ENCODE data around the gene PREB.
A peak's percentile ranks its signal among the peaks of the same experiment; 100 is the strongest.

PREB gene

DNA sequence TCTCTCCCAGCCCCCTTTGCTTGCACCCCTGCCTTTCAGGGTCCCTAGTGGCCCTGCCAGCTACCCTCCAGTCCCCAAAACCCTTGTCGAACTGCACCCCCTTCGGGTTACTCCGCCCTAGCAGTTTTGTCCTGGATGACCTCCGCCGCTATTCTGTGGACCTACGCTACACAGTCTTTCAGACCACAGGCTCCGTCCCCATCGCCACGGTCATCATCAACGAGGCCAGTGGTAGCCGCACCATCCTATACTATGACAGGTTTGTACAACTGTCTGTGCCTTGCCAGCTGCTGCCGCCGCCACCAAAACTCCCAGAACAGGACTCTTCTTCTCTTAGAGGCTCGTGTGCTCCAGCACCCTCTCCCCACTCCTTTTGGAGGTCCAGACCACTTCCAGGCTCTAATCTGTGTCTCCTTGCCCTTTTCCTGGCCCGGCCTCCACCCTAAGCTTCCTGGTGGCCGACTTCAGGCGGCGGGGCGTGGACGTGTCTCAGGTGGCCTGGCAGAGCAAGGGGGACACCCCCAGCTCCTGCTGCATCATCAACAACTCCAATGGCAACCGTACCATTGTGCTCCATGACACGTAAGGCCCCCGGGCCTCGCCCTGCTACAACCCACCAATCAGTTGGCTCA is 40.0 kb downstream of the PREB start:
- DNase-seq = no peak

DNA sequence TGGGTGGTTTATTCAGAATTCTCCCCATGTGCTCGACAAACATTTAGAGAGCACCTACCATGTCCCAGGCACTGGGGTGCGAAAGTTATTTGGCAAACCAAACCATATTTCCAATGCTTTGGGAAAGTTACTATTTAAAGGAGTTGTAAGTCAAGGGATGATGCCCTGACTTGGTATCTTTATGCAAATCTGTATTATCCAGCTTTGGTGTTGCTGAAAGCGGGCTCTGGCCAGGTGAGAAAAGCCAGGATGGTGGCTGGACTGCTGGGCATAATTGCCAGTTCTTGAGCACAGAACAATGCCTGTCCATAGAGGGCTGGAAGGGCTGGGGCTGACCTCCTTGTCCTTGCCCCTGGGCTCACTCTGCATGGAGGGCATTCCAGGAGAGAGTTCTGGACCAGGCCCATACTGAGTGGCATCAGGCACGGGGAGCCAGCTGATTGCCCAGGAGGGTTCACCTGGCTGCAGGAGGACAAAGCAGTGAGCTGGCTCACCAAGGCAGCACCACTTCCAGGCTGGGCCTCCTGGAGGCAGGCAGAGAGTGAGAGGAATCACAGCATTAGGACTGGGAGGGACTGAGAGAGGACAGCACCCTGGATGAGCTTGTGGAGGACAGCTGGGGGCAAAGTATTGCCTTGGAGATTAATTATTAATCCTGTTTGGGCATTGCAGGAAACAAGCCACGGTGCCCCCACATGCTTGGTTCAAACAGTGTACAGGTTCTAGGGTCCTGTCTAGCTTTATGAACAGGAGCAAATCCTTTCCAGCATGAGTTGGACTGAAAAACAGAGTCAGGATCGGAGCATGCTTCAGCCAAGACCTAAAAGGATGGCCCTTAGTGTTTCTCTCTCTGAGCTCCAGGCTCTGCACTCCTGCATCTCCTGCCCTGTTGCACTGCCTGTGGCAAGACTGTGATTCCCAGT is 40.7 kb downstream of the PREB start:
- no peak for DNase-seq

DNA sequence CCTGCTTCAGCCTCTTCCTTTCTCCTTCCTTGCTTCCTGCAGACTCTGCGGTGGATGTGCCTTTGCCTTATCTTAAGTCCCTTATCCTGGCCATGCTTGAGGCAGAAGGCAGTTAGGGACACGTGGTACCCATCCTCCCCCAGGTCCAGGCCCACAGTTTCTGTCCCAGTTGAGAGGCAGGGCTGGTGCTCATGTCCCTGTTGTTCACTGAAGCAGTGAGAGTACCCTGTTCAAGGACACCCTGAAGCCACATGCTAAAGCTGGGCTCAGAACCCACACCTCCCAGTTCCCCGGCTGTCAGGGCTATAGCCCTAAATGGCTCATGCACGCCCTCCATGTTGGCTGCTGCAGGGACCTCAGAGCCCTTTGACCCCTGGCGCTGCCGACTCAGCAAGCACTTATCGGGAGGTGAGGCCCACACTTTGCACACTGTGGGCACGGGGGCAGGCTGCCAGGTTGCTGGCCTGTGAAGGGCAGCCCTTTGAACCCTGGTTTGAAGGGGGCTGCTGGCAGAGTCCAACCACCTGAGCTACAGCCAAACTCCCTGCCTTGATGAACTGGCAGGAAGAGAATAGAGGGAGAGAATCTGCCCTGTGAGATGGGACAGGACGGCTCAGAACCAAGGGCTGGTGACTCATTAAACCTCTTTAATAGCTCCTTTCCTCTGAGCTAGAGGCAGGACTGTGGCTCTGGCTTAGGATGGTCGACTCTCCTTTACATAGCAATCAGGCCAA is 41.6 kb downstream of the PREB start:
- no peak for DNase-seq

DNA sequence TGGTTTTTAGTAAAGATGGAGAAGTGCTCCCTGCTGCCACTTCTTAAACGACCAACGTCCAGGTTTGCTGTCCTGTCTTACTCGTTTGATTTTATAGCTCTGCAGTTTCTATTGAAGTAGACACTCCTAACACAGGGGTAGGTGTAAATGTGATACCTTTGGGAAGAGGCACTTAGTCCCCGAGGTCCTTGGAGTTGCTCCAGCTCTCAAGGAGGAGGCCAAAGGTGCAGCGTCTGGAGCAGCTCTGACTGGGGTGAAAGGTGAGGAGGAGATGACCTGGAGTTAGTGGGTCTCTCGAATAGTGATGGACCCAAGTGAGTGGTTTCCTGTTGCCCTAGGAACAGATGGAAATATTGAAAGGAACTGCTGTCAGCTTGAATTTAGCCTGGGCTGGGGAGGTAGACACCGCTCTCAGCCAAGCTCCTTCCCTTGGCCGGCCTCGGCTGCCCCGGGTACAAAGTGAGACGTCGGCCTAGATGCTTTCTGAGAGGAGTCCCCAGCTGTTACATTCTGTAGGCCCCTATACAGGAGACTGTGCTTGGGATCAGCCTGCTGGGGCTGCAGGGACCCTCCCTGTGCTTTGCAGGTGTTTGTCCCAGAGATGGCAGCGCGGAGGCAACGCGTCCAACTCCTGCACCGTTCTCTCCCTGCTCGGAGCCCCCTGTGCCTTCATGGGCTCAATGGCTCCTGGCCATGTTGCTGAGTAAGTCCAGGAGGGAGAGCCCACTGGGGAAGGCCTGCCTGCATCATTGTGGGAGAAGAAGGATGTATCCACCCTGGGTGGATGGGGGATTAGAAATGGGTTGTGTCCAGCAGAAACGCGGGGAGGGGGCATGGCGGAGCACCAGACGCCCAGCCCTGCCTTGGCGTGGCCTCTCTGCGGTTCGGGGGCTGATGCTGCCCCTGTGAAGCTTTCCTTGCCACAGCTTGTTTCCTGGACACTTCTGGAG is 42.4 kb downstream of the PREB start:
- no peak for DNase-seq

DNA sequence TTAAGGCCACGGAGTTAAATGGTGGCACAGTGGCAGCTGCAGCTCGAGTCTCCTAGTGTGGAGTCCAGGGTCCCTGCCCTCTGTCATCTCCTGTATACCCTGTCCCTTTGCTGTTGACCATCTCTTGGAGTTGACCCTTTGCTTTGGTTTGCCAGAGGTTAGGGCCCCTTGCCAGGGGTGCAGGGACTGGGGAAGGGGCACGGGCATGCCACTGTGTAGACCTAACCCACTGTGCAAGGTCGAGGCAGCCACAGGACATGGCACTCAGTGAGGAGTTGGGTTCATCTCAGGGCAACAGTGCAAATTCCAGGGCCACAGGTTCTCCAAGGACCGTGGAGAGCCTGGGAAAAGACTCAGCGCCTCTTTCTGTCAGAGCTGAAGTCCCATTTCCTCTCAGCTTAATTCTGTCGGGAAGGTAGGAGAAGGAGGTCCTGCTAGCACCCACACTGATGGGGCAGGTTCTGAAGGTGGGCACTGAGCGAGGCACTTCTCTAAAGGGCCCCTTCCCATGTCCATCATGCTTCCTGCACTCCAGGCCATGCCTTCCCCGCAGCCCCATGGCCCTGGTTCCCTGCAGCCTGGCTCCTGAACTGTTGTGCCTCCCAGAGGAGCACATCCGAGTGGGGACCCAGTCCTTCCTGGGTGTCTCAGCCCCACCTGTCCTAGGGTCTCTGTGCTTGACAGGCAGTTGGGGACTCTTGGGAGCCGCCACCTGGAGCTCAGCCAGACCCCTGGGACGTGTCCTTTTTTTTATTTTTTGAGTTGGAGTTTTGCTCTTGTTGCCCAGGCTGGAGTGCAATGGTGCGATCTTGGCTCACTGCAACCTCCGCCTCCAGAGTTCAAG is 45.1 kb downstream of the PREB start:
- no peak for DNase-seq

DNA sequence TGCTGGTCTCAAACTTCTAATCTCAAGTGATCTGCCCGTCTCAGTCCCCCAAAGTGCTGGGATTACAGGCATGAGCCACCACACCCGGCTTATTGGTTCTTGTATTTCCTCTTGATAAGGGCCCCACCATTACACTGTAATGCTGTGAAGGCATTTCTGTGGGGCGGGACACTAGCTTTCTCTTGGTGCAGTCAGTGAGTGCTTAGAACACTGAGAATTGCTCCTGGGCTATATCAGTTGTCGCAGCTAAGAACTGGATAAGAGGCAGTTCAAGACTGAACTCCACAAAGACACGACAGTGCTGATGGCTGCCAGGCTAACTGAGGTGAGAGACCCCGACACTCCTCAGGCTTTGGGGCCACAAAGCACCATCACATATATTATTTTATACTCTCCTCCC is 45.8 kb downstream of the PREB start:
- no peak for DNase-seq

DNA sequence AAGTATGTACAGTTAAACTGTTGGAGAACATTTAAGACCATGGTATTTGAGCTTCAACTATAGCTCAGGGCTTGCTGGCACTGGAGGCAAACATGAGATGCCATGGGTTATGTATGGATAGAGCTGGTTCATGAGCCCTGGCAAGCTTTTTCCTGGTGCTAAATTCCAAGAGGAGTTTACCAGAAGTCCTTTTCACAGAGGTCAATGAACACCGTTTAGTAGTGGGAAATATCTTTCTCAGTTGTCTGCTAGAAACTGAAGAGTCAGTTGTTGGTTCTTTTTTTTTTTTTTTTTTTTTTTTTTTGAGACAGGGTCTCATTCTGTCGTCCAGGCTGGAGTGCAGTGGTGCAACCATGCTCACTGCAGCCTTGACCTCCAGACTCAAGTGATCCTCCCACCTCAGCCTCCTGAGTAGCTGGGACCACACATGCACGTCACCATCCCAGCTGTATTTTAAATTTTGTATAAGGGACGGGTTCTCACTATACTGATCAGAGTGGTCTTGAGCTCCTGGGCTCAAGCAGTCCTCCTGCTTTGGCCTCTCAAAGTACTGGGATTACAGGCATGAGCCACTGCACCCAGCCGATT is 46.5 kb downstream of the PREB start:
- no peak for DNase-seq

DNA sequence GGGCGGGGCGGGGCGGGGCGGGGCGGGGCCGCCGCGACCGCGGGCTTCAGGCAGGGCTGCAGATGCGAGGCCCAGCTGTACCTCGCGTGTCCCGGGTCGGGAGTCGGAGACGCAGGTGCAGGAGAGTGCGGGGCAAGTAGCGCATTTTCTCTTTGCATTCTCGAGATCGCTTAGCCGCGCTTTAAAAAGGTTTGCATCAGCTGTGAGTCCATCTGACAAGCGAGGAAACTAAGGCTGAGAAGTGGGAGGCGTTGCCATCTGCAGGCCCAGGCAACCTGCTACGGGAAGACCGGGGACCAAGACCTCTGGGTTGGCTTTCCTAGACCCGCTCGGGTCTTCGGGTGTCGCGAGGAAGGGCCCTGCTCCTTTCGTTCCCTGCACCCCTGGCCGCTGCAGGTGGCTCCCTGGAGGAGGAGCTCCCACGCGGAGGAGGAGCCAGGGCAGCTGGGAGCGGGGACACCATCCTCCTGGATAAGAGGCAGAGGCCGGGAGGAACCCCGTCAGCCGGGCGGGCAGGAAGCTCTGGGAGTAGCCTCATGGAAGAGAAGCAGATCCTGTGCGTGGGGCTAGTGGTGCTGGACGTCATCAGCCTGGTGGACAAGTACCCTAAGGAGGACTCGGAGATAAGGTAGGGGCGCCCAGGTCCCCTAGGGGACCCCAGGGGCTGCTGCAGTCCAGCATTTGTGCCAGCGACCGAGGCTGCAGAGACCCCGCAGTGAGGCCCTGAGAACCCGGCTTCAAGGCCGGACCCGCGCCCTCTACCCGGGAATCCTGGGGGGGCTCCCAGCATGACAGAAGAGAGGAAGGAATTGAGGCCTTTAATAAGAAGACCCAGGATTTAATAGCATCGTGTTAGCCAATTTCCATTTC is 47.5 kb downstream of the PREB start, which contains the start of gene KHK:
Gene KHK (plus strand): TSS at position 49 of the 870 bp plus-strand sequence. CDS start 488 bp downstream, at position 537.
- DNase-seq = no peak

DNA sequence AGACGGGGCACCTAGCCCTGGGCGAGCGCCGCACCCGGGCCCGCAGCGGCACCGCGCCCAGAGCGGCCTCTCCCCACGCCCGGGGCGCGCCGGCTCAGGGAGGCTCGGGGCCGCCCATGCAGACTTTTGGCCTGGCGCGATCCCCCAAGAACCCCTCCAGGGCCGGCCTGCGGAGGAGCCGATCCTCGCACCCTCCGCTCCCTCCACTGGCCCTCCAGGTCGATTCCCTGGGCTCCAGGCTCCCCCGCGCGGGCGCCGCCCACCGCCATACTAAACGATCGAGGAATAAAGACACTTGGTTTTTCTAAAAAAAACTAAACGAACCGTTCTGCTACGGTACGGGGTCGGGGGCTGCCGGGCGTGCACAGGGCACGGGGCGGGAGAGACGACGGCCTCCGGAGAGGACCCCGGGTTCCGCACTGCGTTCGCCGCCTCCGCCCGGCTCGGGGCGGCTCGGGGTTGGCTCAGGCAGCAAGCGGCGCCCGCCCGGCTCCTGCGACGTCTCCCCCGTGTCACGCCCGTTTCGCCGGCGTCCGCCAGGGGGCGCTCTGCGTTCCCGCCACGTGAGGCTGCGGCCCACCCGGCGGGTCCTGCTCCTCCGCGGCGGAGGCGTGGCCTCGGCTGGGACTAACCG is 48.2 kb downstream of the PREB start:
- DNase-seq = peak; percentile 97

DNA sequence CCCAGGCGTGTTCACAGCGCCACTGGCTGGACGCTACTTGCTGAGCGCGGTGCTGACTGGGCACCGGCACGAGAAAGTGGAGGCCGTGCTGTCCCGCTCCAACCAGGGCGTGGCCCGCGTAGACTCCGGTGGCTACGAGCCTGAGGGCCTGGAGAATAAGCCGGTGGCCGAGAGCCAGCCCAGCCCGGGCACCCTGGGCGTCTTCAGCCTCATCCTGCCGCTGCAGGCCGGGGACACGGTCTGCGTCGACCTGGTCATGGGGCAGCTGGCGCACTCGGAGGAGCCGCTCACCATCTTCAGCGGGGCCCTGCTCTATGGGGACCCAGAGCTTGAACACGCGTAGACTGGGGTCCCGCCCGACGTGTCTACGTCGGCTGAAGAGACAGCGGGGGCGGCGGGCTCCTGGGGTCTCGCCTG is 48.8 kb downstream of the PREB start:
- DNase-seq = no peak

DNA sequence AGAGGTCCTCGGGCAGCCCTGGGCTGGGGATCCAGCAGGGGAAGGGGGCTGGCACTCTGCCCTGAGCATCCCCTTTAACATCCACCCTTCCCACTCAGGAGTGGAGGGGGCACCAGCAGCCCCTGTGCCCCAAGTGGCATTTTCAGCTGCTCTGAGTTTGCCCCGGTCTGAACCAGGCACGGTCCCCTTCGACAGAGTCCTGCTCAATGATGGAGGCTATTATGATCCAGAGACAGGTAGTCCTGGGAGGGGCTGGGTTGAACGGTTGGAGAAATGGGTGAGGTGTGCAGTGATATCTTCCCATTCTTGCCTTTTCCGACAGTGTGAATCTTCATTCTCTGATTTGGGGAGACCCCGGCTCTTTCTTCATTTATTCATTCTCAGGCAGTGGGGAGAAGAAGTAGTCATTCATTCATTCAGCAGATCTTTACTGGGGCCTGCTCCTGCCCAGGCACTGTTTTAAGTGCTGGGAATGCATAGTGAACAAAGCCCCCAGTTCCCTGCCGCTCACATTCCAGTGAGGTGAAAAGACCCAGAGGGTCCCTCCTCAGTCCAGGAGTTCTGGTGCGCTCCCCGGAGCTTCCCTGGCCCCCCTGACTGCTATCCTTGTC is 49.3 kb downstream of the PREB start:
- no peak for DNase-seq

DNA sequence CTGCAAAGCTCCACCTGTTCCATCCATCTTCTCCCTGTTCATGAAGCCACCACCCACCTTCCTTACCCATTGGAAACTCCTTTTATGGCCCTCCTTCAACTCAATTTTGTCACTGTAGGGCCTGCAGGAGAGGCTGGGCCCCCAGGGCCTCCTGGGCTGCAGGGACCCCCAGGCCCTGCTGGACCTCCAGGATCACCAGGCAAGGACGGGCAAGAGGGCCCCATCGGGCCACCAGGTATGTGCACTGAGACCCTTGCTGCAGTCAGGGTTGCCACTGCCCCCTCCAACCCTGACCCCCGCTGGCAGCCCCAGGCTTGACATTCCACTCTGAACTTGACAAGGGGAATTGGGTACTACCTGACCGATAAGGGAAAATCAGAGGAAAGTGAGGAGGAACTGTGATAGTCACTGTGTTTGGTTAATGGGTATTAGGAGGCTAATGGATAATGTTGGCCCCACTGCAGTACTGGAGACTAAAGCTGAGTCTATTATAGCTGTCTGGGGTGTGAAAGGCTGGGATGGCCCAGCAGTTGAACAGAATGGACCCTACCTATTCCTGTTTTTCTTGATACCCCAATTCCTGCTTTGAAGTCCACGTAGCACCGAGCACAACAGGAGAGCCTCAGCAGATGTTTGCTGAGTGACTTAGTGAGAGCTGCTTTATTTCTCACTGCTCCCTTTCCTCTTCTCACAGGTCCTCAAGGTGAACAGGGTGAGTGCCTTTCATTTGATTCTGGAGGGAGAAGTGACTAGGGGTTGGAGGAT is 50.0 kb downstream of the PREB start:
- no peak for DNase-seq

DNA sequence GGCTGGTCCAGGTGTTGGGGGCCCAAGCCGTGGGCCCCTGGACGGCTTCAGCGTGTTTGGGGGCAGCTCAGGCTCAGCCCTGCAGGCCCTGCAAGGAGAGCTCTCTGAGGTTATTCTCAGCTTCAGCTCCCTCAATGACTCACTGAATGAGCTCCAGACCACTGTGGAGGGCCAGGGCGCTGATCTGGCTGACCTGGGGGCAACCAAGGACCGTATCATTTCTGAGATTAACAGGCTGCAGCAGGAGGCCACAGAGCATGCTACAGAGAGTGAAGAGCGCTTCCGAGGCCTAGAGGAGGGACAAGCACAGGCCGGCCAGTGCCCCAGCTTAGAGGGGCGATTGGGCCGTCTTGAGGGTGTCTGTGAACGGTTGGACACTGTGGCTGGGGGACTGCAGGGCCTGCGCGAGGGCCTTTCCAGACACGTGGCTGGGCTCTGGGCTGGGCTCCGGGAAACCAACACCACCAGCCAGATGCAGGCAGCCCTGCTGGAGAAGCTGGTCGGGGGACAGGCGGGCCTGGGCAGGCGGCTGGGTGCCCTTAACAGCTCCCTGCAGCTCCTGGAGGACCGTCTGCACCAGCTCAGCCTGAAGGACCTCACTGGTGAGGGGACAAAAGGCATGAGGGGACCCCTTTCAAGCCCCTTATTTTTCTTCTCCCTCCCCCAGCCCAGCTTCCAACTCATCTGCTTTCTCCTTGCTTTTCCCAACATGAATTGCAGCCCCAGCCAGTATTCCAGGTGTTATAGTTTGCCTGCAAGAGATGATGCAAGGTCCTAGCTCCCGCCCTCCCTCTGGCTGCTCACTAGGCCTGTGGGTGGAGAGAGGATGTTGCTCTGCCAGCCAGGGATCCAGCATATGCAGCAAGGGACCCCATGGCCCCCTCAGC is 50.8 kb downstream of the PREB start:
- DNase-seq = no peak

DNA sequence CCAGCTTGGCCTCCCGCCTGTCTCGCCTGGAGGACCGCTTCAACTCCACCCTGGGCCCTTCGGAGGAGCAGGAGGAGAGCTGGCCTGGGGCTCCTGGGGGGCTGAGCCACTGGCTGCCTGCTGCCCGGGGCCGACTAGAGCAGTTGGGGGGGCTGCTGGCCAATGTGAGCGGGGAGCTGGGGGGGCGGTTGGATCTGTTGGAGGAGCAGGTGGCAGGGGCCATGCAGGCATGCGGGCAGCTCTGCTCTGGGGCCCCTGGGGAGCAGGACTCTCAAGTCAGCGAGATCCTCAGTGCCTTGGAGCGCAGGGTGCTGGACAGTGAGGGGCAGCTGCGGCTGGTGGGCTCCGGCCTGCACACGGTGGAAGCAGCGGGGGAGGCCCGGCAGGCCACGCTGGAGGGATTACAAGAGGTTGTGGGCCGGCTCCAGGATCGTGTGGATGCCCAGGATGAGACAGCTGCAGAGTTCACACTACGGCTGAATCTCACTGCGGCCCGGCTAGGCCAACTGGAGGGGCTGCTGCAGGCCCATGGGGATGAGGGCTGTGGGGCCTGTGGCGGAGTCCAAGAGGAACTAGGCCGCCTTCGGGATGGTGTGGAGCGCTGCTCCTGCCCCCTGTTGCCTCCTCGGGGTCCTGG is 51.5 kb downstream of the PREB start:
- no peak for DNase-seq

DNA sequence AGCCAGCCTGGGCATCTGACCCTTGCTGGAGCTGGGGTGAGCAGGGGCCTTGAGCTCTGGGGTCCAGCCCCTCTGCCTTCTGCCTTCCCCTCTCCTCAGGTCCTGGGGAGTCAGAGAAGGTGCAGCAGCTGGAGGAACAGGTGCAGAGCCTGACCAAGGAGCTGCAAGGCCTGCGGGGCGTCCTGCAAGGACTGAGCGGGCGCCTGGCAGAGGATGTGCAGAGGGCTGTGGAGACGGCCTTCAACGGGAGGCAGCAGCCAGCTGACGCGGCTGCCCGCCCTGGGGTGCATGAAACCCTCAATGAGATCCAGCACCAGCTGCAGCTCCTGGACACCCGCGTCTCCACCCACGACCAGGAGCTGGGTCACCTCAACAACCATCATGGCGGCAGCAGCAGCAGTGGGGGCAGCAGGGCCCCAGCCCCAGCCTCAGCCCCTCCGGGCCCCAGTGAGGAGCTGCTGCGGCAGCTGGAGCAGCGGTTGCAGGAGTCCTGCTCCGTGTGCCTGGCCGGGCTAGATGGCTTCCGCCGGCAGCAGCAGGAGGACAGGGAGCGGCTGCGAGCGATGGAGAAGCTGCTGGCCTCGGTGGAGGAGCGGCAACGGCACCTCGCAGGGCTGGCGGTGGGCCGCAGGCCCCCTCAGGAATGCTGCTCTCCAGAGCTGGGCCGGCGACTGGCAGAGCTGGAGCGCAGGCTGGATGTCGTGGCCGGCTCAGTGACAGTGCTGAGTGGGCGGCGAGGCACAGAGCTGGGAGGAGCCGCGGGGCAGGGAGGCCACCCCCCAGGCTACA is 52.3 kb downstream of the PREB start:
- DNase-seq = no peak
